HepG2 (cell line): ENCODE results near the gene TTC31. TPM values are rescaled to one million over a fixed set of nuclear protein-coding genes. Genes with fewer than 3 reads are reported as not detected.
A peak's percentile ranks its signal among the peaks of the same experiment; 100 is the strongest.

ENCODE experiments used
- ATAC-seq: fragments of 200-7000 bp; cut with Tn5 transposase; 3 replicates; pipeline ENCODE4 v1.9.1; 2020; ENCODE audit warnings: mild to moderate bottlenecking, moderate library complexity
- BruUV-seq: library from RNA; stranded (reverse); fragments of 400-500 nt; replicated peaks from 2 replicates; lab custom pipeline; 2021; lab: Mats Ljungman, UMichigan
- CTCF ChIA-PET: fragments of 300-600 bp; formaldehyde crosslinking; extraction: SDS; loops from one replicate; lab custom pipeline; 2021; ENCODE audit warnings: low total read pairs, inconsistent platforms, low intra/inter-chr PET ratio; lab: Yijun Ruan, JAX
- POLR2A ChIA-PET: fragments of 350-600 bp; sonication (Branson Sonifier 250); formaldehyde crosslinking; loops from one replicate; lab custom pipeline; 2020; ENCODE audit warnings: antibody characterized with exemption, inconsistent platforms; lab: Yijun Ruan, JAX
- DNase-seq: peaks from one replicate; pipeline ENCODE4 v3.0.0-alpha.2; 2015; ENCODE audit warnings: low spot score
- FAIRE-seq: peaks from 3 replicates; lab custom pipeline; 2011; peaks lifted over from hg19 to GRCh38; lab: Jason Lieb, UNC
- H2AFZ ChIP-seq: one replicate; pipeline ENCODE4 v1.6.1; 2011; ENCODE audit warnings: low read length, inconsistent platforms
- H3K27ac ChIP-seq: fragments of 300-600 bp; 3 replicates; pipeline ENCODE4 v1.8.0; 2011; ENCODE audit warnings: mixed run types, mild to moderate bottlenecking, mixed read lengths, low read length, inconsistent platforms; ENCODE audit not compliant: insufficient read depth; ENCODE audit errors: extremely low read length
- H3K27me3 ChIP-seq, 2 experiments: fragments of 200-600 bp in 1 of 2; 2 replicates in 1 of 2; 3 replicates in 1 of 2; pipeline versions ENCODE4 v1.6.0 to v1.8.0; 2011; ENCODE audit warnings: low read length in 2 of 2, mild to moderate bottlenecking in 2 of 2, moderate library complexity in 2 of 2, inconsistent platforms in 1 of 2; ENCODE audit not compliant: insufficient read depth in 2 of 2, control insufficient read depth in 1 of 2
- H3K36me3 ChIP-seq, 2 experiments: fragments of 200-600 bp in 1 of 2; replicated peaks in 1 of 2; 2 replicates in 1 of 2; 3 replicates in 1 of 2; pipeline versions ENCODE4 v1.5.1 to v1.8.0; 2011; ENCODE audit warnings: low read length in 2 of 2, inconsistent platforms in 1 of 2; ENCODE audit not compliant: insufficient read depth in 2 of 2, control insufficient read depth in 1 of 2
- H3K4me1 ChIP-seq: 2 replicates; pipeline ENCODE4 v1.5.1; 2012; ENCODE audit warnings: low read length, inconsistent platforms; ENCODE audit not compliant: insufficient read depth
- H3K4me2 ChIP-seq: 2 replicates; pipeline ENCODE4 v1.6.0; 2011; ENCODE audit warnings: low read depth, low read length, inconsistent platforms
- H3K4me3 ChIP-seq, 3 experiments: fragments of 200-600 bp in 1 of 3; sonication (generic), shearing (Covaris generic) in 1 of 3; replicated peaks in 1 of 3; 2 replicates each; pipeline ENCODE4 v1.5.1; 2011 to 2016; ENCODE audit warnings: low read length in 3 of 3, inconsistent platforms in 2 of 3, low read depth in 2 of 3, mild to moderate bottlenecking in 2 of 3, control low read depth in 1 of 3, mixed read lengths in 1 of 3; ENCODE audit not compliant: insufficient read depth in 1 of 3
- H3K79me2 ChIP-seq: one replicate; pipeline ENCODE4 v1.6.1; 2011; ENCODE audit warnings: low read length, inconsistent platforms; ENCODE audit not compliant: insufficient read depth
- H3K9ac ChIP-seq: 2 replicates; pipeline ENCODE4 v1.6.0; 2011; ENCODE audit warnings: mild to moderate bottlenecking, low read depth, low read length, inconsistent platforms; ENCODE audit not compliant: insufficient read depth
- H3K9me3 ChIP-seq: 2 replicates; pipeline ENCODE4 v1.5.1; 2012; ENCODE audit warnings: mild to moderate bottlenecking, low read length
- H4K20me1 ChIP-seq: 2 replicates; pipeline ENCODE4 v1.6.0; 2011; ENCODE audit warnings: inconsistent platforms, mild to moderate bottlenecking, low read length, moderate library complexity; ENCODE audit not compliant: insufficient read depth
- EP300 ChIP-seq, 3 experiments: sonication (generic) in 1 of 3; formaldehyde crosslinking in 1 of 3; IDR thresholded peaks; 2 replicates each; pipeline versions ENCODE4 v1.5.1 to v1.6.1; 2011 to 2020; ENCODE audit warnings: low read depth in 2 of 3, low read length in 2 of 3, borderline replicate concordance in 1 of 3, improper control_type of control experiment in 1 of 3, mild to moderate bottlenecking in 1 of 3, missing genetic modification reagents in 1 of 3, moderate library complexity in 1 of 3
- KDM5B ChIP-seq: sonication (generic); formaldehyde crosslinking; IDR thresholded peaks from 2 replicates; pipeline ENCODE4 v1.4.0; 2020; ENCODE audit warnings: missing genetic modification reagents, mild to moderate bottlenecking, borderline replicate concordance
- NFE2L2 ChIP-seq: fragments of 150-350 bp; IDR thresholded peaks from 2 replicates; pipeline ENCODE4 v1.6.1; 2014; ENCODE audit warnings: low read length
- PAX8 ChIP-seq: sonication (generic); formaldehyde crosslinking; IDR thresholded peaks from 2 replicates; pipeline ENCODE4 v1.8.0; 2022; ENCODE audit warnings: mild to moderate bottlenecking, missing genetic modification reagents, borderline replicate concordance
- SMARCC2 ChIP-seq: fragments of 450-650 bp; IDR thresholded peaks from 2 replicates; pipeline ENCODE4 v1.6.1; 2017; ENCODE audit warnings: antibody characterized with exemption, mild to moderate bottlenecking
- WGBS: methylation state at CpG from one replicate; pipeline ENCODE4 v1.1.6; 2017; ENCODE audit warnings: low lambda C conversion rate; 5-methylcytosine and 5-hydroxymethylcytosine counted together
- in situ Hi-C: cut with HindIII; loops from 2 replicates; pipeline ENCODE4 v1.10.0; 2017; ENCODE audit warnings: low pct_unique_long_range_greater_than_20kb; ENCODE audit not compliant: extremely low pct_ligation_motif_present
- intact Hi-C: fragments of 100-400 bp; cut with micrococcal nuclease; formaldehyde crosslinking; loops from one replicate; pipeline ENCODE4 v1.10.0; 2022; ENCODE audit not compliant: unreplicated experiment
- polyA plus RNA-seq, 8 experiments: library from polyadenylated mRNA; depleted of rRNA in 3 of 8; stranded (reverse) in 7 of 8; unstranded in 1 of 8; fragments of >200 nt; fragmentation: Illumina TruSeq in 4 of 8; extraction: Trizol in 4 of 8; gene quantifications; 2 replicates each; pipeline versions ENCODE4 v1.2.1 to v1.2.3, GENCODE V29; 2011 to 2016; ENCODE audit warnings: low read depth in 4 of 8, missing spikeins in 1 of 8, mixed read lengths in 1 of 8; ENCODE audit not compliant: insufficient read depth in 1 of 8
- total RNA-seq, 5 experiments: library from RNA; depleted of rRNA; stranded (reverse); fragments of >200 nt; fragmentation: Illumina TruSeq; extraction: Trizol; gene quantifications; 2 replicates each; pipeline ENCODE4 v1.2.3, GENCODE V29; 2016; ENCODE audit warnings: low read depth in 1 of 5

The TTC31 gene
- total and polyA plus RNA-seq, 2 of the 13 experiments (the other 11 are each of a cell fraction or from before 2014, with no cell fraction given): 28.3 to 39.5 TPM

GRCh38 chr2:74489906-74490305 is 7.0 kb downstream of the TTC31 start:
- WGBS: 92% methylated on average over 8 of the region's 9 CpGs
- intact Hi-C loops: loop anchor here (1.0 to 10.0 kb wide), 2 partner anchors 7 to 1795 kb away; no protein-coding TSS in a partner anchor
- BruUV-seq: no TSS peak
- DNase-seq (no peak), ATAC-seq (no peak)
- Histone ChIP-seq H3K4me1 (peaks cover 71% of the 10 kb centered on the region), H3K9me3 (no peaks in the 10 kb centered on the region), H3K9ac (peak overlapping the region; percentile 17; the same call in 1 of the 2 replicates)
- CTCF ChIA-PET: no interaction called here
- no peak for TF ChIP-seq NFE2L2
- 0 out of 2 replicates have a peak, but pooled peaks have one; percentile 2 for TF ChIP-seq KDM5B (CRISPR knock-in tag)
- no peak for TF ChIP-seq SMARCC2
- TF ChIP-seq, all 625 proteins: peak for 1
- H3K4me3 ChIP-seq: no peak overlapping the region
- no peak overlapping the region for H2AFZ ChIP-seq
- FAIRE-seq: no peak
- peak overlapping the region; percentile 84 for H3K27ac ChIP-seq
- no peaks in the 10 kb centered on the region for H3K27me3 ChIP-seq
- peaks cover 35 to 49% of the 10 kb centered on the region in 2 experiments for H3K36me3 ChIP-seq
- in situ Hi-C loops: no loop called here
- no peaks in the 10 kb centered on the region for H4K20me1 ChIP-seq
- no peaks in the 10 kb centered on the region for H3K79me2 ChIP-seq
- POLR2A ChIA-PET: interaction anchor here (1.2 to 20.6 kb wide), 10 partner anchors 9 to 60 kb away, joined by 3 to 795 read pairs (median 14); partner anchors contain the start of genes AUP1, DQX1, HTRA2 and LBX2
- H3K4me2 ChIP-seq: no peak overlapping the region; the same call in 1 of the 2 replicates

DNA sequence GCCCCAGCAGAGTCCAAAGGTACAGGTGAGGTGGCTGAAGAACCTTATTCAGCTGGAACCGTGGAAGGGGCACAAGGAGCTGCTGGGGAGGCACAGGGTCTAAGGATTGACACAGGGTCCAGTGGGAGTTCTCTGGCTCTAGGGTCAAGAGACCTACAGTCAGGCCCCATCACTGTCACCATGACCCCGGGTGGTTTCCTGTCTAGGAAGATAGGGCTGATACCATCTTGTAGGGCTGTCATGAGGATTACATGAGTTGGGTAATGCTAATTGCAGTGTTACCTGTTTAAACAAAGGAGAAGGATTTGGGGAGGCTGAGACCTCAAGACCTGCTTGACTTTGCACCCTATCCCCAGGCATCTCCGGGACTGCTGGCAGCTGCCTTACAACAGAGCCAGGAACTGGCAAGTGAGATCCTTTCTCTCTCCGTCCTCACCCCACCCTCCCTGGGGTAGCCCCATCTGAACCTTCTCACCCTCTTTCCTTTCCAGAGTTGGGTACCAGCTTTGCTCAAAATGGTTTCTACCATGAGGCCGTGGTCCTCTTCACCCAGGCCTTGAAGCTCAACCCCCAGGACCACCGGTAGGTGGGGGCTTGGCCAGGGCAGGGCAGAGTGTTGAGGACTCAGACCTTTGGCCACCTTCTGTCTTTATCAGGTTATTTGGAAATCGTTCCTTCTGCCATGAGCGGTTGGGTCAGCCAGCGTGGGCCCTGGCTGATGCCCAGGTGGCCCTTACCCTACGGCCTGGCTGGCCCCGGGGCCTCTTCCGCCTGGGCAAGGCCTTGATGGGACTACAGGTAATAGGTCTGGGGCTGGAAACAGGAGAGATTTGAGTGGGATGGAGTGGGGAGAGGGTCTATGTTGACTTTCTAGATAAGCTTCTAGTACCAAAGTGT is 9.0 kb downstream of the TTC31 start:
- no peak overlapping the region for H2AFZ ChIP-seq
- in situ Hi-C loops: no loop called here
- H3K79me2 ChIP-seq: no peaks in the 10 kb centered on the region
- POLR2A ChIA-PET: interaction anchor here (2.1 to 3.1 kb wide), 3 partner anchors 9 to 12 kb away, joined by 13 to 23 read pairs (median 13); partner anchors contain the start of genes CCDC142 and TTC31
- no peak for TF ChIP-seq PAX8 (CRISPR knock-in tag)
- peak in 1 of 2 experiments; percentile 61; a peak in 1 of 4 replicates for TF ChIP-seq EP300 (IDR thresholded peaks at IDR 0.05; ENCODE audit: low read depth in 2 of 2, low read length in 2 of 2)
- no peak for TF ChIP-seq EP300 (CRISPR knock-in tag; IDR thresholded peaks at IDR 0.05; ENCODE audit: borderline replicate concordance)
- TF ChIP-seq, all 625 proteins: peak for 1
- DNase-seq (no peak), FAIRE-seq (no peak), ATAC-seq (no peak)
- H3K4me3 ChIP-seq: no peak overlapping the region
- 91% methylated on average over 12 of the region's 12 CpGs for WGBS
- no peak overlapping the region for H3K27ac ChIP-seq
- intact Hi-C loops: loop anchor here (10.0 kb wide), 1 partner anchor 1797 kb away; no protein-coding TSS in a partner anchor
- H3K4me1 ChIP-seq: peaks cover 71% of the 10 kb centered on the region
- H4K20me1 ChIP-seq: no peaks in the 10 kb centered on the region
- no peaks in the 10 kb centered on the region for H3K9me3 ChIP-seq
- no peak overlapping the region for H3K9ac ChIP-seq
- CTCF ChIA-PET: no interaction called here
- no TSS peak for BruUV-seq
- no peak overlapping the region for H3K4me2 ChIP-seq
- H3K27me3 ChIP-seq: no peaks in the 10 kb centered on the region
- peaks cover 35 to 48% of the 10 kb centered on the region in 2 experiments for H3K36me3 ChIP-seq
